Stimulated activated CD4-positive, alpha-beta T cell treated with anti-CD3 and anti-CD28 coated beads, Interleukin-4, amount 100 ng/mL, for 4 hours (primary cell): ENCODE results near the gene JMJD6.
"Not testable (repeated sequence)": the region's sequence is repeated elsewhere in the genome, so short reads cannot be mapped to it uniquely, and the experiment has no call there.

Experiments used
- DNase-seq, 2 experiments: peaks; one replicate each; pipeline ENCODE4 v3.0.0-alpha.2; 2020

The JMJD6 gene

DNA sequence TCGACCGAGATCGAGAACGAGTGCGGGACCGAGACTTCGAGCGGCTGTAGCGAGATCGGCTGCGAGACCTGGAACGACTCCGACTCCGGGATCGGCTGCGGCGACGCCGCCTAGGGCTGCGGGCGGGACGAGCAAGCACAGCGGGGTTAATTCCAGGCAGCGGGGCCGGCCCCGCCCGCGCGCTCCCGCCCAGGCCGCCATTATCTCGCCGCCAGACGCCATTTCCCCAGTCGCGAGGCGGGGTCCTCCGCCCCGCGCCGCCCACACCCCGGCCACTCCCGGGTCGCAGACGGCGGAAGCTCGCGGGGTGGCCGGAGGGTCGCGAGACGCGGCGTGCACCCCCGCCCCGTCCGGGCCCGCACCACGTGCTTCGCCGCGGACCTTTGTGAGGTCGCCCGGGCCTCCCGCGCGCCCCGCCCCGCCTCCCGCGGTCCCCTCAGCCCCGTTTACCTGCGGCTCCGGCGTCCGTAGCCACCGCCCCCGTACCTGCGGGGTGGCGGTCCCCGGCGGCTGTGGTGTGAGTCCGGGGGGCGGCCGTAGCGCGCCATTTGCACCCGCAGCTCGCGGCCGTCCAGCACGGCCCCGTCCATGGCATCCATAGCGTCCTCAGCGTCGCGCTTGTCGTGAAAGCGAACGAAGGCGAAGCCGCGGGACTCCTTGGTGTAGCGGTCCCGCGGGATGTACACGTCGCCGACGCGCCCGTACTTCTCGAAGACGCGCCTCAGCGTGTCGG, 10.1 kb upstream of the JMJD6 start:
- peak; percentile 67 to 69 for DNase-seq

DNA sequence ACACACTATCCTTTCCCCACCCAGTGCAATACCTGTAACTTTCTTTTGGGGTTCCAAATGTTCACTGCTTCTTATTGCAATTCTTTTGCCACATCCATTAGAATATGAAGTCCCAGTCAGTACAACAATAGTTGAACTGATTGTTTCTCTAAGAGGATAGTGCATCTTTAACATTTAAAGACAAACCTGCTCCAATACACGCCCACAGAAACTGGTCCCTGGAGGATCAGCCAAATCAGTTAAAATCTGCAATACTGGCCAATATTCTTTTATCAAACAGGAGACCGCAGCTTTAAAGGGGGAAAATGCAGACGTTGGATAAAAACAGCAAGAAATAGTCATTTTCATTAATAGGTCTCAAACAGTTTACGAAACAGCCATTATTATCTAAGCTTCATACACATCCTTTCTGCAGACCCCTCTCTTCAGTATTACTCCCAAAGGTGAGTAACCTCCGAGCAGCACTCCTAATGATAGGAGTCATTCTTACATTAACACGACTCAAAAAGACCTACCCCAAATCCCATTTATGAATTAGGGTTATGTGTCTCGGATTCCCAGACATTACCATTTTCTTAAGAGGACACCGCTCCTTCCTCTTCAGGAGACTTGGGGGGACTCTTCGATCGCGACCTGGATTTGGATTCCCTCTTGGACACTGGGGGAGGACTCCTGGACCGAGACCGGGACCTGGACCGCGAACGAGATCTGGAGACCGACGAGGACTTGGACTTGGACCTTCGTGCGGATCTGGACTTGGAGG, 9.4 kb upstream of the JMJD6 start:
- DNase-seq: no peak

DNA sequence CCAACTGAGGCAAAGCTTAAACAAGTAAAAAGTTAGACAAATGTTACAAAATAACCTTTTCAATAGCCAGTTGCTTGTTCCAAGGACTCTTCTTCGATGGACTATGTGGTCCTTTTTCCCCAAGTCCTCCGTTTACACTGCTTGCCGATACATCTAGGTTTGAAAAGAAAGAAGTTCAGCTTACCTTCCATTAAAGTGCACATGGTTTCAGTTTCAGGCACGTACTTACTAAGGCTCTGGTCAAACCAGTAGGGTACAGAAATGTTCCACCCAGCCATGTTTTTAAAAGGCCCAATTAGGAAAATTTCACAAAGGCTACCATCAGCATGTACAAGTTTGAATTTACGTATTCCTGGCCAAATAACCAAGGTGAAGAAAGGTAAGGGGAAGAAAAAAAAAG, 8.6 kb upstream of the JMJD6 start:
- DNase-seq: no peak

DNA sequence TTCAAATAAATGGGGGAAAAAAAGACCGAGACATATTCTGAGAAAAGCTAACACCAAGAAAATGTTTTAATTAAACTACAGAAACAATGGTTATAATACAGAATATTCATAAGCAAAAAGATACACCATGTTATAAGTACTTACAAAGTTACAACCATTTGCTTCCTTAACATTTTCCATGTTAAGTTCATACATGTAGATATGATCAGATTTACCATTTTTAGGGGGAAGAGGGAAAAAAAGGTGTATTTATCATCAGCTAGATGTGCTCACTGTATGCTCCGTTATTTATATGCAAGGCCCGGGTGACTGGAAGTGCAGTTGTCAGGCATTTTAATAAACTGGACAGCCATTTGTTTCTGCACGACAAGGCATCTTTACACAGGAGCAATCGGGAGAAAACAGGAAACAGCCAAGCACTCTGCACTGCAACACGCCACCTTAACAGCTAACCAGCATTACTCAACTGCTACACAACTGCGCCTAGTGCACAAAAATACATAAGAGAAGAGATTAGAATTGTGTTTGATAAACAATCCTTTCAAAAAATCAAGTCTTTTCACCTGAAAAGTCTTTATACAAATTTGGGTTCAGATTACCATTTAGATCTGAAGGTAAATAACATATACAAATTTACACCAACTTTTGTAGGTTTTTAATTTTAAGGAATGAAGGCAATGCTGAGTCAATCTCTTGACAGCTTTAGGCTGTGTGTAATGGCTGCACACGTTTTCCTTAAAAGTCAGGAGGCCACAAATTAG, 7.9 kb upstream of the JMJD6 start:
- DNase-seq: no peak

DNA sequence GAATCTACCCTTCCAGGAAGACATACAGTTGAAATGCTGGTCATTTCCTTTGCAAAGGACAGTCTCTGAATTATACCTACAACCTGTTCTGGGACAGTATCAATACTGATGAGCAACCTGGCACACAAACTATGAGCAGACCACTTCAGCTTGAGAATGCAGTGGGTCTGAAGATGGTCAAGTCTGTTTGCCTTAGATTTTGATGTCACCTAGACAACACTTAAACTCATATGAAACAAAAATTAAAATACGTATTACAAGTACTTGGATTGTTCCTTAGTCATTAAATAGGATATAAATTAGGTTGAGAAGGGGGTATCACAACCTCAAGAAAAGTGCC, 7.2 kb upstream of the JMJD6 start:
- no peak for DNase-seq

- DNase-seq: no peak
Measured at GRCh38 chr17:76732734-76733617, 6.6 kb upstream of the JMJD6 start.

DNA sequence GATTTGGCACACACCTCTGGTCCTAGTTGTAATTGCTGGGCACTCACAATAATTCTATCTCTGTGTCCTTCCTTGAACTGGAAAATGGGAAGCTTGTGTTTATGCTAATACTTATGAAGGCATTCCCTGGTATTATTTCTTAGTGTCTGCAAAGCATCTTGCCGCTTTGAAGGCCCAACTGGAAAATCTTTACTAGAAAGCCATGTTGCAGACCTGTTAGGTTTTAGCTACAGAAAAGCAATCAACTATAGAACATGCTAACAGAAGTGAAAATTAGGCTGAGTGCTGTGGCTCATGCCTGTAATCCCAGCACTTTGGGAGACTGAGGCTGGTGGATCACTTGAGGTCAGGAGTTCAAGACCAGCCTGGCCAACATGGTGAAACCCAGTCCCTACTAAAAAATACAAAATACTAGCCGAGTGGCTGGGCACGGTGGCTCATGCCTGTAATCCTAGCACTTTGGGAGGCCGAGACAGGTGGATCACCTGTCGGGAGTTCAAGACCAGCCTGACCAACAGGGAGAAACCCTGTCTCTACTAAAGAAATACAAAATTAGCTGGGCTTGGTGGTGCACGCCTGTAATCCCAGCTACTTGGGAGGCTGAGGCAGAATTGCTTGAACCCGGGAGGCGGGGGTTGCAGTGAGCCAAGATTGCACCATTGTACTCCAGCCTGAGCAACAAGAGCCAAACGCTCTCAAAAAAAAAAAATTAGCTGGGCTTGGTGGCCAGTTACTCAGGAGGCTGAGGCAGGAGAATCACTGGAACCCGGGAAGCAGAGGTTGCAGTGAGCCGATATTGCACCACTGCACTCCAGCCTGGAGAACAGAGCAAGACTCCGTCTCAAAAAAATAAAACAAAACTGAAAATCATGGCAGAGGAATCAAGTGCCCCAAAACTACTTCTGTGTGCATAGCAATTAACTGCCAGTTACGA, 5.7 kb upstream of the JMJD6 start:
- not testable (repeated sequence) for DNase-seq

DNA sequence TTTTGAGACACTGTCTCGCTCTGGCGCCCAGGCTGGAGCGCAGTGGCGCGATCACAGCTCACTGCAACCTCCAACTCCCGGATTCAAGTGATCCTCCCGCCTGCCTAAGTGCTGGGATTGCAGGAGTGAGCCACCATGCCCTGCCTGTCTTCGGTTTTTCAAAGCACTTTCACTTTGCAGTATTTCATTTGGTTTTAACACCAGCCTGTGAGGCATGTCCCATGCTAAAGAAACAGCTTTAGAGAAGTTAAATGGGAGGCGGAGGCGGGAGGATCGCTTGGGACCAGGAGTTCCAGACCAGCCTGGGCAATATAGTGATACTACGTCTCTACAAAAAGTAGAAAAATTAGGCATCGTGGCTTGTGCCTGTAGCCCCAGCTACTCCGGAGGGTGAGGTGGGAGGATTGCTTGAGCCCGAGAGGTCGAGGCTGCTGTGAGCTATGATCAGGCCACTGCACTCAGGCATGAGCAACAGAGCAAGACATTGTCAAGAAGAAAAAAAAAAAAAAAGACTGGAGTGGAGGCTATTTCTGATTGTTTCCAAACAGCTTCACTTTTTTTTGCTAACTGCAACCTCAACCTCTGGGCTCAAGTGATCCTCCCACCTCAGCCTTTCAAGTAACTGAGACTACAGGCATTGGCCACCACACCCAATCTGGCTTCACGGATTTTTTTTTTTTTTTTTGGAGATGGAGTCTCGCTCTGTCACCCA, 1.5 kb upstream of the JMJD6 start:
- no peak for DNase-seq

GRCh38 chr17:76726776-76727718, 641 bp upstream of the JMJD6 start, which contains the start of gene METTL23:
Gene METTL23 (plus strand): TSS chr17:76726839. CDS start chr17:76729711, 2,872 bp downstream.
- peak; percentile 69 to 73 for DNase-seq

DNA sequence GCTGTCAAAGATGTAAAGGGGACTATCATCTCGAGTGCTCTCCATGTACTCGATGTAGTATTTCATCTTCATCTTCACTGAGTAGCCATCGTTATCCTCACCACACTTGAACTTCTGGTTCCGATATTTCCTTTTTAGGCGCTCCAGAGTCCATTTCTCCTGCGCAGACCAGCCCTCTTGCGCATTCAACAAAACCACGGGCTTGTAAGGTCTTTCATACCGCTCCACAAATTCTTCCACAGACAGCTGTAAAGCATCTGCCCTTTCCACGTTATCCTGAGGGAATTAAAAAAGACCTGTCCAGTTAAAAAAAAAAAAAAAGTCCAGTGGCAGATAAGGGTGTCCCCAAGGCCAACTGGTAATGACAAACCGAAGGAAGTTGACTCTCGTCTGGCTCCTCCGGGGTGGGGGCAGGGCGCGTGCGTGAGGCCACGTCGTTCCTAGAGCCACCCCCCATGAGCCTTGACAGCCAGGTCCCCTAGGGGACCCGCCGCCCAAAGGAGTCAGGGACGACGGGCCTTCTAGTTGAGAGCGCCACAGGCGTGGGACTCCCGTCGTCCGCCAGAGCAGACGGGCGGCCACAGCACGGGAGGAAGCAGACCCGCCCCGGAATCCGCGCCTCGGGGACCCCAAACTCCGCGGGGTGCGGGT, 701 bp downstream of the JMJD6 start:
- DNase-seq: peak; percentile 68

- no peak for DNase-seq
Measured at GRCh38 chr17:76723812-76724211, 2.6 kb downstream of the JMJD6 start.

GRCh38 chr17:76722977-76723376, 3.4 kb downstream of the JMJD6 start:
- DNase-seq: not testable (repeated sequence)

DNA sequence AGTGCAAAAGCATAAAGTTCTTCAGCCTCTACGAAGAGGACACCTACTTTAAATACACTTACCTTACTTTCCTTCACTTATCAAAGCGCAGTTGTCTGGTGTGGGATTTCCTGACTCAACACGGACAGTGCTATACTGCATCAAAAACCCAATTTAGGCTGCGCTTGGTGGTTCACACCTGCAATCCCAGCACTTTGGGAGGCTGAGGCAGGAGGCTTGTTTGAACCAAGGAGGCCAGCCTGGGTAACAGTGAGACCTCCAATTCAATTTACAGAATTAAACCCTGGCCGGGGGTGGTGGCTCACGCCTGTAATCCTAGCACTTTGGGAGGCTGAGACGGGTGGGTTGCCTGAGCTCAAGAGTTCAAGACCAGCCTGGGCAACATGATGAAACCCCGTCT, 4.1 kb downstream of the JMJD6 start:
- no peak for DNase-seq

- DNase-seq: no peak
Measured at GRCh38 chr17:76721463-76721862, 4.9 kb downstream of the JMJD6 start.

GRCh38 chr17:76720941-76721340, 5.5 kb downstream of the JMJD6 start:
- DNase-seq: no peak

- DNase-seq: no peak
Measured at GRCh38 chr17:76720211-76720610, 6.2 kb downstream of the JMJD6 start.

GRCh38 chr17:76718516-76718915, 7.9 kb downstream of the JMJD6 start:
- no peak for DNase-seq

- no peak for DNase-seq
Measured at GRCh38 chr17:76716839-76717215, 9.6 kb downstream of the JMJD6 start.
